Panc1 (cell line): Measurements from ENCODE around the gene CFAP410. TPM values are rescaled to one million over a fixed set of nuclear protein-coding genes. Genes with fewer than 3 reads are reported as not detected.

ENCODE experiments used
- ATAC-seq: fragments of 200-7000 bp; cut with Tn5 transposase; 2 replicates; pipeline ENCODE4 v1.9.1; 2020; ENCODE audit warnings: mild to moderate bottlenecking, moderate library complexity
- BruUV-seq: library from RNA; stranded (reverse); fragments of 400-500 nt; replicated peaks from 2 replicates; lab custom pipeline; 2021; lab: Mats Ljungman, UMichigan
- CTCF ChIA-PET: fragments of 300-600 bp; sonication (Branson Sonifier 250); formaldehyde crosslinking; loops from one replicate; lab custom pipeline; 2022; ENCODE audit warnings: antibody characterized with exemption; lab: Charles Lee
- POLR2A ChIA-PET: fragments of 300-600 bp; sonication (Branson Sonifier 250); formaldehyde crosslinking; loops from one replicate; lab custom pipeline; 2022; ENCODE audit warnings: antibody characterized with exemption; lab: Charles Lee
- DNase-seq: peaks from one replicate; pipeline ENCODE4 v3.0.0-alpha.2; 2010; ENCODE audit warnings: low read depth, low spot score
- H3K27ac ChIP-seq: 2 replicates; pipeline ENCODE4 v1.5.1; 2011; ENCODE audit warnings: mild to moderate bottlenecking, low read length, inconsistent platforms
- H3K27me3 ChIP-seq: fragments of 200-500 bp; sonication (Bioruptor generic); 2 replicates; pipeline ENCODE4 v1.6.0; 2014; ENCODE audit warnings: low read length, inconsistent platforms; ENCODE audit not compliant: control insufficient read depth, insufficient read depth
- H3K36me3 ChIP-seq: fragments of 200-500 bp; sonication (Bioruptor generic); 2 replicates; pipeline ENCODE4 v1.5.1; 2014; ENCODE audit warnings: inconsistent platforms, mild to moderate bottlenecking, low read length, moderate library complexity; ENCODE audit not compliant: control insufficient read depth, insufficient read depth
- H3K4me1 ChIP-seq: 2 replicates; pipeline ENCODE4 v1.5.1; 2011; ENCODE audit warnings: inconsistent platforms, mild to moderate bottlenecking, low read length, moderate library complexity; ENCODE audit not compliant: control insufficient read depth, insufficient read depth
- H3K4me3 ChIP-seq, 2 experiments: 2 replicates each; pipeline ENCODE4 v1.5.1; 2011 to 2012; ENCODE audit warnings: low read depth in 2 of 2, low read length in 2 of 2, mild to moderate bottlenecking in 2 of 2, inconsistent platforms in 1 of 2, moderate library complexity in 1 of 2
- H3K9me3 ChIP-seq: fragments of 200-500 bp; sonication (Bioruptor generic); 2 replicates; pipeline ENCODE4 v1.5.1; 2014; ENCODE audit warnings: low read depth, mild to moderate bottlenecking, inconsistent platforms, low read length, moderate library complexity; ENCODE audit not compliant: control insufficient read depth, insufficient read depth
- CTCF ChIP-seq: fragments of 450-650 bp; IDR thresholded peaks from 2 replicates; pipeline ENCODE4 v1.5.1; 2017; ENCODE audit warnings: mild to moderate bottlenecking
- POLR2AphosphoS5 ChIP-seq: IDR thresholded peaks from 2 replicates; pipeline ENCODE4 v1.6.1; 2012; ENCODE audit warnings: mild to moderate bottlenecking, low read depth, low read length, moderate library complexity
- REST ChIP-seq, 2 experiments: IDR thresholded peaks; 2 replicates each; pipeline ENCODE4 v1.6.1; 2011 to 2012; ENCODE audit warnings: low read depth in 2 of 2, control low read depth in 1 of 2, low read length in 1 of 2, mild to moderate bottlenecking in 1 of 2, moderate library complexity in 1 of 2; ENCODE audit not compliant: insufficient read depth in 1 of 2
- SIN3A ChIP-seq: IDR thresholded peaks from 2 replicates; pipeline ENCODE4 v1.6.1; 2012; ENCODE audit warnings: low read depth, mild to moderate bottlenecking, low read length, moderate library complexity, borderline replicate concordance; ENCODE audit not compliant: insufficient read depth
- TCF7L2 ChIP-seq: IDR thresholded peaks from 2 replicates; pipeline ENCODE4 v1.6.1; 2011; ENCODE audit warnings: mild to moderate bottlenecking, low read depth, low read length, inconsistent platforms
- in situ Hi-C: cut with HindIII; loops from 2 replicates; pipeline ENCODE4 v1.10.0; 2016; ENCODE audit warnings: low sequenced_read_pairs, low pct_unique_long_range_greater_than_20kb
- intact Hi-C: fragments of 100-400 bp; cut with micrococcal nuclease; formaldehyde crosslinking; loops from one replicate; pipeline ENCODE4 v1.10.0; 2022; ENCODE audit not compliant: unreplicated experiment
- total RNA-seq: library from RNA; stranded (reverse); gene quantifications from one replicate; pipeline ENCODE4 v1.2.1, GENCODE V29; 2021; ENCODE audit not compliant: unreplicated experiment

CFAP410 gene
- total RNA-seq, 1 experiment from 2014 or later: 11.8 TPM

GRCh38 chr21:44350773-44351481 lies 11.7 kb upstream of the CFAP410 start:
- no peak for DNase-seq
- Histone ChIP-seq H3K27me3 (no peaks in the 10 kb centered on the region), H3K36me3 (no peaks in the 10 kb centered on the region), H3K27ac (no peak overlapping the region), H3K4me3 (no peak overlapping the region), H3K4me1 (no peaks in the 10 kb centered on the region), H3K9me3 (no peaks in the 10 kb centered on the region)
- no TSS peak for BruUV-seq
- TF ChIP-seq SIN3A: no peak
- TF ChIP-seq REST (IDR thresholded peaks at IDR 0.05; ENCODE audit: insufficient read depth in 1 of 2, low read depth in 2 of 2, low read length in 1 of 2): no peak
- no peak for TF ChIP-seq POLR2AphosphoS5
- TF ChIP-seq CTCF: no peak
- no peak for TF ChIP-seq TCF7L2
- 0 out of 2 replicates have a peak, but pooled peaks have one; percentile 54 for ATAC-seq
- in situ Hi-C loops: no loop called here
- POLR2A ChIA-PET: no interaction called here
- CTCF ChIA-PET: interaction anchor here (0.6 kb wide), 1 partner anchor 105 kb away, joined by 5 read pairs; the partner anchor contains the start of gene LRRC3
- intact Hi-C loops: no loop called here

GRCh38 chr21:44349847-44350772 lies 10.9 kb upstream of the CFAP410 start:
- no peaks in the 10 kb centered on the region for H3K27me3 ChIP-seq
- ChIA-PET CTCF (no interaction called here), POLR2A (no interaction called here)
- DNase-seq (no peak), ATAC-seq (peak; percentile 49; the same call in 1 of the 2 replicates)
- no peaks in the 10 kb centered on the region for H3K36me3 ChIP-seq
- no peaks in the 10 kb centered on the region for H3K4me1 ChIP-seq
- intact Hi-C loops (no loop called here), in situ Hi-C loops (no loop called here)
- no peak for TF ChIP-seq REST (IDR thresholded peaks at IDR 0.05; ENCODE audit: insufficient read depth in 1 of 2, low read depth in 2 of 2, low read length in 1 of 2)
- TF ChIP-seq CTCF: no peak
- TF ChIP-seq SIN3A: no peak
- no peak for TF ChIP-seq TCF7L2
- no peak for TF ChIP-seq POLR2AphosphoS5
- H3K9me3 ChIP-seq: no peaks in the 10 kb centered on the region
- H3K4me3 ChIP-seq: no peak overlapping the region
- no TSS peak for BruUV-seq
- no peak overlapping the region for H3K27ac ChIP-seq
